ENCODE data around the gene TMEM141. TPM values are rescaled to one million over a fixed set of nuclear protein-coding genes. Genes with fewer than 3 reads are reported as not detected.

TMEM141 gene
- total RNA-seq, 6 experiments from 2014 or later, result 46.5 to 105 (median 56.7) TPM

GRCh38 chr9:136757751-136758140 is 33.4 kb upstream of the TMEM141 start:
- no peak for ATAC-seq

DNA sequence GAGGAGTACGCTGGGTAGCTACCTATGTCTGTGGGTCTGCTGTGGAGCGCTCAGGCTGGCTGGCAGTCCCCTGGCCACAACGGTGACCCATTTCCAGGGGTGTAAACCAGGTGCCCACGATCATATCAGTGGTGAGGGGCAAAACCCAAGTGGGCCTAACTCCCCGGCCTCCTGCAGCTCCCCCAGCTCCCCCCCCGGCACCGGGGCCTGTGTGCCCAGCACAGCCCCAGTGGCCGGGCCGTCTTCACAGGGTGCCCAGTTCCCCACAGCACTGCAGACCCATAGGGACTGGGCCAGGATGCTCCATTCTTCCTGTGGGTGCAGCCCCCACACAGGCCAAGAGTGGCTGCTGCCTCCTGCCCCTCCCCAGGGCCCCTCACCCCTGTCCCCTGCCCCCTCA is 32.1 kb upstream of the TMEM141 start:
- Histone ChIP-seq H3K27ac (no peak overlapping the region), H3K36me3 (no peaks in the 10 kb centered on the region), H3K27me3 (no peaks in the 10 kb centered on the region), H3K4me3 (no peak overlapping the region), H3K9me3 (no peaks in the 10 kb centered on the region), H3K4me1 (no peaks in the 10 kb centered on the region)
- ATAC-seq (no peak), DNase-seq (peak in 1 of 3 donors; percentile 38)
- WGBS (ENCODE audit: insufficient coverage, low coverage, low lambda C conversion rate, missing lambda C conversion rate), result no CpG with 5 or more reads among the region's 9 CpGs
- TF ChIP-seq, protein P1, sequence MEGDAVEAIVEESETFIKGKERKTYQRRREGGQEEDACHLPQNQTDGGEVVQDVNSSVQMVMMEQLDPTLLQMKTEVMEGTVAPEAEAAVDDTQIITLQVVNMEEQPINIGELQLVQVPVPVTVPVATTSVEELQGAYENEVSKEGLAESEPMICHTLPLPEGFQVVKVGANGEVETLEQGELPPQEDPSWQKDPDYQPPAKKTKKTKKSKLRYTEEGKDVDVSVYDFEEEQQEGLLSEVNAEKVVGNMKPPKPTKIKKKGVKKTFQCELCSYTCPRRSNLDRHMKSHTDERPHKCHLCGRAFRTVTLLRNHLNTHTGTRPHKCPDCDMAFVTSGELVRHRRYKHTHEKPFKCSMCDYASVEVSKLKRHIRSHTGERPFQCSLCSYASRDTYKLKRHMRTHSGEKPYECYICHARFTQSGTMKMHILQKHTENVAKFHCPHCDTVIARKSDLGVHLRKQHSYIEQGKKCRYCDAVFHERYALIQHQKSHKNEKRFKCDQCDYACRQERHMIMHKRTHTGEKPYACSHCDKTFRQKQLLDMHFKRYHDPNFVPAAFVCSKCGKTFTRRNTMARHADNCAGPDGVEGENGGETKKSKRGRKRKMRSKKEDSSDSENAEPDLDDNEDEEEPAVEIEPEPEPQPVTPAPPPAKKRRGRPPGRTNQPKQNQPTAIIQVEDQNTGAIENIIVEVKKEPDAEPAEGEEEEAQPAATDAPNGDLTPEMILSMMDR (IDR thresholded peaks at IDR 0.05), result no peak
- TF ChIP-seq POLR2A (IDR thresholded peaks at IDR 0.05), result no peak
- intact Hi-C loops (cut with DNase I), result no loop called here

More at GRCh38 chr9:136757751-136758140, 33.4 kb upstream of the TMEM141 start:
- no peaks in the 10 kb centered on the region for H3K27me3 ChIP-seq
- DNase-seq, result no peak
- 89% methylated on average over 6 of the region's 20 CpGs for WGBS (ENCODE audit: insufficient coverage, low coverage, low lambda C conversion rate, missing lambda C conversion rate)
- no peak overlapping the region for H3K4me3 ChIP-seq
- TF ChIP-seq, protein P1 (IDR thresholded peaks at IDR 0.05), result no peak
- TF ChIP-seq POLR2A (IDR thresholded peaks at IDR 0.05), result no peak
- H3K9me3 ChIP-seq, result no peaks in the 10 kb centered on the region
- H3K4me1 ChIP-seq, result no peaks in the 10 kb centered on the region
- intact Hi-C loops (cut with DNase I), result no loop called here
- no peaks in the 10 kb centered on the region for H3K36me3 ChIP-seq
- H3K27ac ChIP-seq, result no peak overlapping the region

GRCh38 chr9:136759436-136760325 is 31.5 kb upstream of the TMEM141 start:
- intact Hi-C loops (cut with DNase I), result no loop called here
- TF ChIP-seq, protein P1 (IDR thresholded peaks at IDR 0.05), result no peak
- no peak for TF ChIP-seq POLR2A (IDR thresholded peaks at IDR 0.05)
- WGBS (ENCODE audit: insufficient coverage, low coverage, low lambda C conversion rate, missing lambda C conversion rate), result 55% methylated on average over 3 of the region's 27 CpGs
- Histone ChIP-seq H3K9me3 (no peaks in the 10 kb centered on the region), H3K4me1 (no peaks in the 10 kb centered on the region), H3K27me3 (no peaks in the 10 kb centered on the region), H3K4me3 (no peak overlapping the region), H3K36me3 (no peaks in the 10 kb centered on the region), H3K27ac (no peak overlapping the region)
- DNase-seq, result no peak
- ATAC-seq, result no peak

DNA sequence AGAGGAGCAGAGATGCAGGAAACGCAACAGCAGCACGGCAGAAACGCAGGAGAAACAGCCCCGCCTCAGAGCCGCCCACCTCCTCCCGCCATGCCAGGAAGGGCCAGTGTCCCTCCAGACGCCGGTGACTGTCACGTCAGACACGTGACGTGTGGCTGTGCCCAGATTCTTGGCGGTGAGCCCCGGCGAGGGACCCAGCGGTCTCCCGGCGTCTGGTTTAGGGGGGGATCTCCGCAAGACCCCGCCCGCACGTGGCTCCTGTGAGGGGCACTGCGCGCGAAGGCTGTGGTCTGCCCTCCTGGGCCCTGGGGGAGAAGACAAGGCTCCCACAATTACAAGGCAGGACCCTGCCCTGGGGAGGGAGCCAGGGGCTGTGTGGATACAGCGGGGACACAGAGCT is 30.7 kb upstream of the TMEM141 start:
- Histone ChIP-seq H3K4me3 (no peak overlapping the region), H3K27me3 (no peaks in the 10 kb centered on the region), H3K9me3 (no peaks in the 10 kb centered on the region), H3K36me3 (no peaks in the 10 kb centered on the region), H3K4me1 (no peaks in the 10 kb centered on the region), H3K27ac (no peak overlapping the region)
- peak in 1 of 3 donors; percentile 55 for DNase-seq
- no CpG with 5 or more reads among the region's 25 CpGs for WGBS (ENCODE audit: insufficient coverage, low coverage, low lambda C conversion rate, missing lambda C conversion rate)
- no peak for ATAC-seq
- intact Hi-C loops (cut with DNase I), result no loop called here
- TF ChIP-seq, protein P1 (IDR thresholded peaks at IDR 0.05), result no peak
- TF ChIP-seq POLR2A (IDR thresholded peaks at IDR 0.05), result no peak
